LNCaP clone FGC (cell line): Measurements from ENCODE around the gene DUSP16.

Experiments used
- DNase-seq: peaks from one replicate; pipeline ENCODE4 v3.0.0-alpha.2; 2011; ENCODE audit warnings: low read depth
- H3K4me3 ChIP-seq: 2 replicates; pipeline ENCODE4 v1.5.1; 2011; ENCODE audit warnings: mild to moderate bottlenecking, low read depth, low read length, control low read depth
- TF ChIP-seq, protein P1 (sequence below): IDR thresholded peaks from 2 replicates; pipeline ENCODE4 v1.5.1; 2012; ENCODE audit warnings: mild to moderate bottlenecking; ENCODE audit not compliant: control insufficient read depth, insufficient read depth; ENCODE audit errors: extremely low read depth

DUSP16 gene

DNA sequence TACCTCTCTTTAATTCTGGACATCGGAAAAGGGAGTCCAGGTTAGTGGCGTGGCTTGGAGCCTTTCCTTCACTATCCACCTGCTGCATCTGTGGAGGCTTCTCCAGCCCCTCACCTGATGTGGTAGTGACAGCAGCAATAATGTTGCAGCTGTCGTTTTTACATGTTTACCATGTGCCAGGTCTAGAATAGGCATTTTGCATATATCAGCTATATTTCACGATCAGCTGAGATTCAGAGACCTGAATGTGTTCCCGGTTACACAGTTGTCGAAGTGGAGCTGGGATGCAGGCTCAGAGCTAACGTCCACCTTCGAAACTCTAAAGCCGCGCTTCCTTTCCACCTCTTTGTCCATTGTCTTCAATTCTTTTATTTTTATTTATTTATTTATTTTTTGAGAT lies 114.8 kb downstream of the DUSP16 start:
- no peak overlapping the region for H3K4me3 ChIP-seq
- no peak for DNase-seq
- TF ChIP-seq, protein P1, sequence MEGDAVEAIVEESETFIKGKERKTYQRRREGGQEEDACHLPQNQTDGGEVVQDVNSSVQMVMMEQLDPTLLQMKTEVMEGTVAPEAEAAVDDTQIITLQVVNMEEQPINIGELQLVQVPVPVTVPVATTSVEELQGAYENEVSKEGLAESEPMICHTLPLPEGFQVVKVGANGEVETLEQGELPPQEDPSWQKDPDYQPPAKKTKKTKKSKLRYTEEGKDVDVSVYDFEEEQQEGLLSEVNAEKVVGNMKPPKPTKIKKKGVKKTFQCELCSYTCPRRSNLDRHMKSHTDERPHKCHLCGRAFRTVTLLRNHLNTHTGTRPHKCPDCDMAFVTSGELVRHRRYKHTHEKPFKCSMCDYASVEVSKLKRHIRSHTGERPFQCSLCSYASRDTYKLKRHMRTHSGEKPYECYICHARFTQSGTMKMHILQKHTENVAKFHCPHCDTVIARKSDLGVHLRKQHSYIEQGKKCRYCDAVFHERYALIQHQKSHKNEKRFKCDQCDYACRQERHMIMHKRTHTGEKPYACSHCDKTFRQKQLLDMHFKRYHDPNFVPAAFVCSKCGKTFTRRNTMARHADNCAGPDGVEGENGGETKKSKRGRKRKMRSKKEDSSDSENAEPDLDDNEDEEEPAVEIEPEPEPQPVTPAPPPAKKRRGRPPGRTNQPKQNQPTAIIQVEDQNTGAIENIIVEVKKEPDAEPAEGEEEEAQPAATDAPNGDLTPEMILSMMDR = no peak

DNA sequence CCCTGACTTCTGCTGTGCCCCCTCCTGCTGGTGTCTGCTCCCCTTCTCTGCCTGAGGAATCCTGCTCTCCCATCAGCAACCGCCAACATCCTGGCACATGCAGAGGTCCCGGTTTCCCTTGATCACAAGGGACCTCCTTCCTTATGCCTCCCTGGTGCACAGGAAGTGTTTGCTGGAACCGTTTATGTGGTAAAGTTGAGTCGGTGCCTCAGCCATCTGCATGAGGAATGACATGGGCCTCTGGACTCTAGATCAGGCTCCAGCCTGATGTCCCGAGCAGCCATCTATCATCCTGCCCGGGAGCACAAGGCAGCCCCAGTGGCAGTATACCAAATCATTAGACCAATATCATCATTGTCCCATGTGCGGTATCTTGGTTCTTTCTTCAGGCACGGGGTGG lies 115.4 kb downstream of the DUSP16 start:
- TF ChIP-seq, protein P1 = no peak
- no peak for DNase-seq
- H3K4me3 ChIP-seq = no peak overlapping the region

- no peak overlapping the region for H3K4me3 ChIP-seq
- TF ChIP-seq, protein P1 = no peak
- no peak for DNase-seq
Measured at GRCh38 chr12:12446786-12447185, 115.9 kb downstream of the DUSP16 start.

DNA sequence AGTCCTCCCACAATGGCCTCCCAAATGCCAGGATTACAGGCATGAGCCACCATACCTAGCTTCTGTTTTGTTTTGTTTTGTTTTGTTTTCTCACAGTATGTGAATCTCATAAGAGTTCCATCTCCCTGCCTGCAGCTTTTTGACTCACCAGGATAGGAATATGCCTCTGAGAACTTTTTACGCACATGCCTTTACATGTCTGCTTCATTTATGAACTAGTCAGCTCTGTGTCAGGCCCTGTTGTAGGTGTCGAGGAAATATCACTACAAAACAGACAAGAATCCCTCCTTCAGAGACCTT lies 116.8 kb downstream of the DUSP16 start:
- H3K4me3 ChIP-seq = no peak overlapping the region
- TF ChIP-seq, protein P1 = no peak

GRCh38 chr12:12445165-12445881 lies 117.3 kb downstream of the DUSP16 start:
- H3K4me3 ChIP-seq = no peak overlapping the region
- DNase-seq = no peak
- TF ChIP-seq, protein P1 = no peak

More for the DNA sequence above, 116.8 kb downstream of the DUSP16 start:
- no peak for DNase-seq

DNA sequence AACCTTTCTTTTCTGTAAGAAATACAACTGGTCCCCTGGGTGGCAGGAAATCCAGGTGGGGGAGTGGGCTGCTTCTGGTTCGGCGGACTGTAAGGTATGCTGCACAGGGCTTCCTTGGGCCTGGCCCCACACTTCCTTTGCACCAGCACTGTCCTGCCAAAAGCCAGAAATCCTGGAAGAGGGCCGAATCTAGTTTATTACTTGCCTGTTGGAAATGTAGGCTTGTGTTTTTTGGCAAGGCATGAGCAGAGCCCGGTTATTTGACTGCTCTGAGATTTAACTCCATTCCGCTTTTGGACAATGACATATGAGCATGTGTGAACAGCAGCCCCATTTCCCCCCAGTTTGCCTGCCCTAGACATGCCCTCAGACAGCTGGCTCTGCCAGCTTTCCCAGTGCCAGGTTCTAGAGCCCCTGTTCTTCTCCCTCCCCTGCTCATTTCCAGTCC lies 119.2 kb downstream of the DUSP16 start:
- no peak overlapping the region for H3K4me3 ChIP-seq
- DNase-seq = peak; percentile 76
- TF ChIP-seq, protein P1 = no peak

DNA sequence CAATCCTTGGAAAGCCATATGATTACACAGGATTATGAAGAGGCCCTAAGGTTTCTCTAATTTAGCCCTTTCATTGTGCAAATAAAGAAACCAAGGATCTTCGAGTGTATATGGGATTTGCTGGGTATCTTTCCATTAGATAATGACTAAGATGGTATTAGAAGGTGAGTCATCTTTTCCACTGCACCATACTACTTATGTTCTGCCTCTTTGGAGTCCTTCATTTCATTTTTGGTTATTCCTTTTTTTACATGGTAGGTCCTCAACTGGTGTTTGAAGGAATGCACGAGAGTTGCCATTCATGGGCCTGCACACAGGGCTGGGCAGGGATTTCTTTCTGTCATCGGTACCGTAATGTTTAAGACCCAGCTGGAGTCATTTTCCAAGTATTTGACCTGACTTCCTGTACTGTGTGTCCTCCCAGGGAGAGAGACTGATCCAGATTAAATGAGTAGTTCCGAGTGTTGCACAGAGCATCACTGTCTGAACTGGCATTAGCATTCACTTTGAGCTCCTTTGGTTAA lies 120.1 kb downstream of the DUSP16 start:
- TF ChIP-seq, protein P1 = no peak
- DNase-seq = no peak

More for the DNA sequence above, 120.1 kb downstream of the DUSP16 start:
- no peak overlapping the region for H3K4me3 ChIP-seq
